Inflammatory macrophage treated with lipopolysaccharide for 4 hours (primary cell): Measurements from ENCODE around the gene NPAS2.

Experiments
- DNase-seq: peaks from one replicate; pipeline ENCODE4 v3.0.0-alpha.2; 2020

Gene NPAS2

DNA sequence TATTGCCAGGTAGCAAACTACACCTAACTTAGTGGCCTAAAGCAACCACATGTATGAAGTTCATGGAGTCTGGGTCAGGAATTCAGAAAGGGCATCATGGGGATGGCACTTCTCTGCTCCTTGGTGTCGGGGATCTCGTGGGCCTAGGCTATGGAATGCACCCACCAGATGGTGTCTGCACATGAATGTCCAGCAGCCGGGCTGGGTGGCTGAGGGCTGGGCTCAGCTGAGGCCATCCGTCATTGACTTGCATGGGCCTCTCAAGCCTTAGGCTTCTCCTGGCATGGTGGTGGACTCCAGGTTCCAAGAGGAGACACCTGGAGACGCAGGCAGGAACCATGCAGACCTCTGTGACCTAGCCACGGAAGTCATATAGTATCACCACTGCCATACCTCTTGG, 156.1 kb downstream of the NPAS2 start:
- DNase-seq: no peak

DNA sequence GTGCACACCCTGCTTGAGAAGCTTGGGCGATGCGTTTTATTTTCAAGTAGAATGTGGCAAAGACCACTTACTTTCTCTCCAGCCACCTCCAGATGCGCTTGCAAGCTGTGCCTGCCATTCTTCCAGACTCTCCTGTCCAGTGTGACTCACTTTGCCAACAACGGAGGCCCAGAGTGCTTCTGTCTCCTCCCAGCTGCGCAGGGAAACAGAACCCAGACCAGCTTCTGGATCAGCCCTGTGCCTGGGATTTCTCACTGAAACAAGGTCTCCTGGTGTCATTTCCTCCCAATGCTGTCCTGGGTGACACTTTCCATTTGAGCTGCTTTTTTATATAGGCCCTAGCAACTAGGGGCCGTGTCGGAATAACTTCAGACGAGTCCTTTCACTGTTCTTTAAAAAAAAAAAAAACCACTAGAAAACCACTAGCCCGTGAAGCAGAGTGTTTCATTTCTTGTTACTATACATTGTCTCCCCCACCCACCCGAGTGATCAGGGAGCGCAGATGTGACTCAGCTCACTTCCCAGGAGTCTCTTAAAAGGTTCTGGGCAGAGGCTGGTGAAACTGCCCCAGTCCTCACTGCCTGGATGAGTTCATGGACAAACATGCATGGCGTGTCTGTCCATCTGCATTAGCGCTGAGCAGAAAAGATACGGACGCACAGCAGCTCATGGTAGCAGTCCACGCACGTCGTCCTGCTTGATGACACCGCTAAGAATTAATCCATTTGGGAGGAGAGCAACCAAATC, 156.9 kb downstream of the NPAS2 start:
- no peak for DNase-seq

DNA sequence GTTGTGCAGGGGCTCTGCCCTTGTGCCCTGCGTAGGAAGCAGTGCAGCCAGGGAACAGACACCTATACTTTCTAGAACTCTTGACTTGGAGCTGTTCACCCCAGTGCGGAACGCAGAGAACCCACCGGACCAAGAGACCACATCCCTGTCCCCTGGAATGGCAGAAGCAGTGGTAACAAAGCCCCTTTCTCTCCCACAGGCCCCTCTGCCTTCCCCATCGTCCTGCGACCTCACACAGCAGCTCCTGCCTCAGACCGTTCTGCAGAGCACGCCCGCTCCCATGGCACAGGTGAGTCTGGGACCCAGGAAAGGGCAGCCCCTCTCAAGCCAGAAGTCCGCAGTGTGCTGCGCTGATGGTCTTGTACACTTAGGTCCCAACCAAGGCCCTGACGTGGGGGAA, 157.6 kb downstream of the NPAS2 start:
- DNase-seq: no peak

DNA sequence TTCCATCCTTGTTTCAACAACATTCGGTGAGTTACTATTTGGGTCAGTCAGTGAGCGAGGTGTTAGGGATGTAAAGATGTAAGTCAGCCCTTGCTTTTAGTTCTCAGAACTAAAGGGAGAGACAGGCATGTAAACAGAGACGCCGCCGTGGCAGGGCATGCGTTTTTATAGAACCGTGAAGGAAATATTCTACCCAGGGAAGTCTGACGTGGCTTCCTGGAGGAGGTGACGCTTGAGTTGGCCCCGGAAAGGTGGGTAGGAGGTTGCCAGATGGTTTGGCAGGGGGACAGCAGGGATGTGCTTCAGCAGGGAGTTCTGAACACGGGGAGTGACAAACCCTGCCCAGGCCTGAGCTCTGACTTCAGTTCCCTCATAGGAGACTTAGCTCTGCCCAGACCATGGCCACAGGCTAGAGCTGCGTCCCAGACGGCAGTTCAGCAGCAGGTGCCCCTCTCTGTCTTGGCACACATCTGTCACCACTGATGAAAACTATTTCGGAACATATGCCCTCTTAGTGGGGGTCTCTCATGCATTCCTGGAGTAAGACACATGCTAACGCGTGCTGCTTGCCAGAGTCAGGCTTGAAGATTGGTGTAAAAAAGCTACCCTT, 158.7 kb downstream of the NPAS2 start:
- DNase-seq: no peak

DNA sequence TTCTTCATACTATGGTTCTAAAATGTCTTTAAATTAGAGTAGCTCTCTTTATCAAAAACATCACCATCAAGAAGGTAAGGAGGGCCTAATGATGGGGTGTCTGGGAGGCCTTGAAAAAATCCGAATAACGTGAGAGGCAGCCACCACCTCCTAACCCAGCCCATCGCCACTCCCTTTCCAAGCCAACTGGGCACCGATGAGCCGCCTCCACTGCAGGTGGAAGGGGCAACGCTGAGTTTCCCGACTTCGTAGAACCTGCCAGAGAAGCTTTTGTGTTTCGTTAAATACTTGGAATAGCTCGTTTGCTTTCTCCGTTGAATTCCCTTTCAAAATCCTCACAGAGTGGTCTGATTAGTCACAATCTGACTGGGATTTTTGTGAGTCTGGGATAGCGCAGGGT, 160.1 kb downstream of the NPAS2 start:
- DNase-seq: no peak

DNA sequence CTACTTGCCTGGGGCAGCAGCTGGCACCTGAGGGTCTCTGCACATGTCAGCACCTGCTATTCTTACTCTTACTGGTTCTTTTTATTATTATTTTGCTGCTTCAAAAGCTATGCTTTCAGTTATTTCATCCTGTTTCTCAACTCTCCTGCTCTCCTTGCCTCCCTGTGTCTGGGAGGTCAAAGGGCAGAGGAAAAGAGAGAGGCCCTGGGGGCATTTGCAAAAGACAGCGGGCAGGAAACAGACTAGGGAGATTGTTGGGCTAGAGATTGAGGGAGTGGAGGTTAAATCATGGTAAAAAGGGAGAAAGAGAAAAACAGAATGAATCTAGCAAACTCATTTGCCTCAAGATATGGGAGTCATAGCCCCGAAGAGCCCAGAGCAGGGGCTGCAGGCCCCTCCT, 161.1 kb downstream of the NPAS2 start:
- no peak for DNase-seq

DNA sequence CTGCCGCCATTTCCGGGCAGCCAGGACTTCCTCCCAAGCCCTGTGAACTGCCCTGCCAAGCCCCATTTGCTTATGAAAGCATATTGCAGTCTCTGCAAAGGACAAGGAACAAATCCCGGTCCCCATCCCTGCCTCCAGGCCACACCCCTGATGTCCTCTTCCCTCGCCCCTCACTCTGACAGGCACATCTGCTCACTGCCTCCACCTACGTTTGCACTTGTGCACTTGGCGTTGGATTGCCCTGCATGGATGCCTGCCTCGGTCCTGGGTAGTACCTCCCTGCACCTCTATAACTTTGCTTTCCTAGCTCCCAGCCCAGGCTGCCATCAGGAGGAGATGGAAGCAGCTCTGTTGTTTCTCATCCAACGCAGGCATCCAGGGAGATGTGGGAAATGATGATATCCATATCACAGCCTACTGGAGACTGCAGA, 162.5 kb downstream of the NPAS2 start:
- DNase-seq: no peak

DNA sequence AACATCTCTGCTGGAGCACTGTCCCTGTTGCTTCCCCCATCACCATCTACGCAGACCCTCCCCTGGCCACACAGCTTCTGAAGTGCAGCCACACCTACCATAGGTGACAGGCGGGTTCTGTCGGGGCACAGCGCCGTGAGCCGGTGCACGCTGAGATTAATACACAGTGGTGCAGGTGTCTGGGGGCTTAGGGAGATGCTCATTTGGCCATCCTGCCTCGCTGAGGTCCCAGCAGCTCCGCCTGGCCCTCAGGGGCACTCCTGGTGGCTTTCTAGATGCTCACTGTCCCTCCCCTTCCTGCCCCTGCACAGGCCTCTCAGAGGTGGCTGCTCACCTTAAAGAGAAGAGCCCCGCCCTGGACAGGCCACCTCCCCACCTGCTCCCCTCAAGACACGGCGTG, 163.3 kb downstream of the NPAS2 start:
- DNase-seq: no peak

DNA sequence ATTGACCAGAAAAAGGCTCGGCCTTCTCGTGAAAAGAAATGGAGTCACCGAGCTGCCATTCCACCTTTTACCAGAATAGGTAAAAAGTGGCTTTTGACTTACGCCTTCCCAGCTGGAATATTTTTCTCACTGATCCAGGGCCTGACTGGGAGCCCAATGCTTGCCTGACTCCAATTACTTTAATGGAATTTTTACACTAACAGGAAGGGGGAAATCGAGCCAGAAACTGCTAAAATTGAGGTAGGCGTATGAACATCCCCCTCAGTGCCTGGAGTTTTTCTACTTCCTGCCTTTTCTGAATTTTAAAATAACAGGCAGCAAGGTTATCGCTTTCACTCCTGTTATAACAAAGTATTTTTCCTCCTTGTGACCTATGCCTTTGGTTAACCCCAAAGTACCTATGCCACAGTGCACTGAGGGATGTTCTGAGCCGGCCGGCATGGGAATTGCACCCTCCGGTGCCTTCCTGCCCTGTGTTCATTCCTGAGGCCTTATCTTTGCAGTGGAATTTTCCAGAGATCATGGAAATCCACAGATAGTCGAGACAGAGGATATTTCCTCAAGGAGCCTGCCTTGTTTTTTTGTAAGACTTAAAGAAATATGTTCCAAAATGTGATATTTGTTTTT, 163.9 kb downstream of the NPAS2 start:
- DNase-seq: no peak

DNA sequence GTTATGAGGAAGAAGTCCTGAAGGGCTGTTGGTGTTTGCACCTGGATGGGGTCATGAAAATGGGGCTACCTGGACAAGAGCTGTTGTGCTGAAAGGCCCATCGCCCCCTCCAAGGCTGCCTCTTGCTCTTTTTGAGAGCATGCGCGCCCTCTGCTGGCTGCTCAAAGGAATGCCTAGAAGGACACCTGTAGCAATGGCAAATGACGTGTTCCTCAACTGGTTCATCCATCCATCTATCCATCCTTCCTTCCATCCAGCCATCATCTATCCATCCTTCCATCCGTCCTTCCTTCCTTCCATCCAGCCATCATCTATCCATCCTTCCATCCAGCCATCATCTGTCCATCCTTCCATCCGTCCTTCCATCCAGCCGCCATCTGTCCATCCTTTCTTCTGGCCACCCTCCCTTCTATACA, 165.0 kb downstream of the NPAS2 start:
- peak; percentile 63 for DNase-seq

DNA sequence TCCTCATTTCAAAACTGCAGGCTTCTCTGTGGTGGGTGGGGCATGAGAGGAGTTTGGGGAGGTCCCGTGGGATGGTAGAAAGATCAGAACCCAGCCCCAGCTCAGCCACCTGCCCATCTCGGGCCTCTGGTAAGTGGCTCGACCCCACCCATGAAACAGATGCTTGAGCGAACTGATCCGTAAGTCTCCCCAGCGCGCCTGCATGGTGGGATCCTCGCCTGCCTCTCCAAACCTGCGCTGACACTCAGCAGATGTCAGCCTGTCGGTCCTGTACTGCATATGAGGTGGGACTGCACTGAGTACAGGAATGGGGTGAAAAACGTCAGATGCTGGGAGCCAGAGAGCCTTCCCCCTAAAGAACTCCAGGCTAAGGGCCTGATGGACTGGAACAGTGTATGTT, 166.2 kb downstream of the NPAS2 start:
- no peak for DNase-seq

DNA sequence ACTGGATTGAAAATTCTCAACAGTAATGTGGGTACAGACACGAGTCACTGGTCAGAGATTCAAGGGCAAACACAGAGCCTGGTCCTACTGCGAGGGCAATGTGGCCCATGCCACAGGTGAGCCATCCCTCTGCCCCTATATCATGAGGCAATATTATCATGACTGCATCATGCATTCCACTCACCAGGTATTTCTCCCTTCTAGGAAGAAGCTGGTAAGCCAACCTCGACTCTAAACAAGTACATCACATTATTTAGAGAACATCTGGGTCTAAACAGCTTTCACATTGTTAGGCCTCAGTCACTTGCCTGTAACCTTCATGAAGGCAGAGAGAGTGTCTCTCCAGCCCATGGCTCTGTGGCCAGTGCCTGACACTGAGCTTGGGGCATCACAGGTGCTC, 167.6 kb downstream of the NPAS2 start:
- no peak for DNase-seq

DNA sequence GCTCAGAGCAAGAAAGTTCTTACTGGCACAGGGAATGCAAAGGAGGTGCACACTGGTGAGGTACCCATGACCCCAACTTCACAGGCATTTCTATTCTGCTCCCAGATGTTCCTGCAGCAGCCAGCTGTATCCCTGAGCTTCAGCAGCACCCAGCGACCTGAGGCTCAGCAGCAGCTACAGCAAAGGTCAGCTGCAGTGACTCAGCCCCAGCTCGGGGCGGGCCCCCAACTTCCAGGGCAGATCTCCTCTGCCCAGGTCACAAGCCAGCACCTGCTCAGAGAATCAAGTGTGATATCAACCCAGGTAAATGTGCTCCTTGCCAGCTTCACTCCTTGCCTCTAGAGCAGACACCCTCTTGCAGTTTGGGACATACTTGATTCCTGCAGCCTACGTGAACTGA, 168.0 kb downstream of the NPAS2 start:
- no peak for DNase-seq

DNA sequence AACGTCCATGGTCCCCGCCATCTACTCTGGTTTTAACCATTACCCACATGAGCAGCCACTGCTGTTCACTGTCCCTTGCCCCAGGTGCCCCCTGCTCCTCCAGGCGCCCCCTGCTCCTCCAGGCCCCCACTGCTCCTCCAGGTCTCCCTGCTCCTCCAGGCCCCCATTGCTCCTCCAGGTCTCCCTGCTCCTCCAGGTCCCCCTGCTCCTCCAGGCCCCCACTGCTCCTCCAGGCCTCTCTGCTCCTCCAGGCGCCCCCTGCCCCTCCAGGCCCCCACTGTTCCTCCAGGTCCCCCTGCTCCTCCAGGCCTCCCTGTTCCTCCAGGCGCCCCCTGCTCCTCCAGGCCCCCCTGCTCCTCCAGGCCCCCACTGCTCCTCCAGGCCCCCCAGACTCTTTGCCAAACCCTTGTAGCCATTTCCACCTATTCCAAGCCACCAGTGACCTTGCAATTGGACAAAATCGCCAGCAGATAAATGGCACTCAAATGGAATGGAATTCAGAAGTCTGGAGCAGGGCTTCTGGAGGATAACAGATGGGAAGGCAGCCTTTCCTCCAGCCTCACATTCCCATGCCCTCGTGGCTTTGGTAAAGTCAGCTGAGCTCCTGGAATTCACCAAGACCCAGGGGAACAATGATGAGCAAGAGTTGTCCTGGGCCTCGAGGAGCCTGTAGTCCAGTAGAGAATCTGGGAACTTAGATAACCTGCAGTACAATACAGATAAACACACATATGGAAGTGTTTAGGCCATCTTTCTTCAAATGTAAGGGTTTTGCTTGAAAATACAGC, 168.9 kb downstream of the NPAS2 start:
- DNase-seq: no peak

DNA sequence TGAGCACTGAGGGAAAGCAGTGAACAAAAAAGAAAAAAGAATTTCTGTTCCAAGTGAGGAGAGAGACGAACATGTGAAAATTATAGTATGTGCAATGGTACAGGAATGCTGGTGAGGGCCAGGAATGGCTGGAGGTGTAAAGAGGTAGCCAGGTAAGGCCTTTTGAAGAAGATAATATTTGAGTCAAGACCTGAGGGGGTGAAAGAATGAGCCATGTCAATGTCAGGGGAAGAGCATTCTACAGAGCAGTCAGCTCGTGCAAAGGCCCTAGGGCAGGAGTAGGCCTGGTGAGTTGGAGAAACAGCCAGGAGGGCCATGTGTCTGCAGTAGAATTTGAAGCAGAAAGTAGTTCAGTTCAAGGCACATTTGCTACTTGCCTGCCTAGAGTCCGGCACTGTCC, 169.7 kb downstream of the NPAS2 start:
- DNase-seq: no peak

DNA sequence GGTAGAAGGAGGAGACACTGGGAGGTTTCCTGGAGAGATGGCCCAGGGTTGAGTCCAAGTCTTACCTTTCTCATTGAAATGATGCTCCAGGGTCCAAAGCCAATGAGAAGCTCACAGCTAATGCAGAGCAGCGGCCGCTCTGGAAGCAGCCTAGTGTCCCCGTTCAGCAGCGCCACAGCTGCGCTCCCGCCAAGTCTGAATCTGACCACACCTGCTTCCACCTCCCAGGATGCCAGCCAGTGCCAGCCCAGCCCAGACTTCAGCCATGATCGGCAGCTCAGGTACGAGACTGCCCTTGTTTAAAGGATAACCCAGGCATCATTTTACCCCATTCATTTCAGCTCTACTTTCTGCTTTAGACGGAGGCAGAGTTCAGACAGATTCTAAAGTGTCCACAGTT, 170.2 kb downstream of the NPAS2 start:
- DNase-seq: no peak

DNA sequence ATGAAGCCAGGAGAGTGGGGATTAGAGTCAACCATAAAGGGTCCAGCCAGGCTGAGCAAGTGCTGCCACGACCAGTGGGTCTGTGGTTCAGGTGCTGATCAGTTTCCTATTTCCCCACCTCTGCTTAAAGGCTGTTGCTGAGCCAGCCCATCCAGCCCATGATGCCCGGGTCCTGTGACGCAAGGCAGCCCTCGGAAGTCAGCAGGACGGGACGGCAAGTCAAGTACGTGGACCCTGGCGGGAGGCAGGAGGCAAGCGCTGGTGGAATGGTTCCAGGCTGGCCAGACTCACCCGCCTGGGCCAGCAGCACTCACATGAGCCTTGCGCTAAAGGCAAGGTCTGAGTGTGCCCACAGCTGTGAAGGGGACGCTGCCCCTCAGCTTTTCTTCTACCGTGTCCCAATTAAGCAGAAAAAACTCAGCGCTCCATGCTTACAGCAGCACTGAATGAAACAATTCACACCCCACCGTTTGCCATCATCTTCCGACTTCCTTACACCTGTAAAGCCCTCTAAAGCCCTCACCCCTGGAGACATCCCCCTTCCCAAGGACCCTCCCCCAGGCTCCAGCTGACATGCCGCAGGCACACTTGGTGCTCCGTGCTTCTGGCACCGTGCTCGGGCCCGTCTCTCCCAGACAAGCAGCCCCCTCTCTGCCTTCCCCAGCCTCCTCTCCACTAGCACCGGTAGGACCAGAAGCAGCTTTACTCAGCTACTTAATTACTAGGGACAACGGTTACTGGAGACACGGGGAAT, 170.9 kb downstream of the NPAS2 start:
- DNase-seq: no peak

DNA sequence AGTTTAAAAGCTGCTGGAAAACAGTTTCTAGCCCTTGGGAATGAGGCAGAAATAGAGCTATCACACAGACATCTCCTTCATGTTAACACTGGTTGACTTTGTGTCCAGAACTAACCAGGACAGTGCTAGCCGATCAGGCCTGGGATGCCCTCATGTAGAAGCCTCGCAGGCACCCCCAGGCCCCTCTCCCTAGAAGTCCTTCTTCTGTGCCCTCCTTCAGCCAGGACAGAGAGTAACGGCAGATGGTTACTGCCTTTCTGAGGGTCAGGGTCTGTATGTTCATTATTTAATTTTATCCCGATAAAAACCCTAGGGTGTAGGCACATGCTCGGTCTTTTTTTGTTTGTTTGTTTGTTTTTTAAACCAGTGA, 171.4 kb downstream of the NPAS2 start:
- no peak for DNase-seq

DNA sequence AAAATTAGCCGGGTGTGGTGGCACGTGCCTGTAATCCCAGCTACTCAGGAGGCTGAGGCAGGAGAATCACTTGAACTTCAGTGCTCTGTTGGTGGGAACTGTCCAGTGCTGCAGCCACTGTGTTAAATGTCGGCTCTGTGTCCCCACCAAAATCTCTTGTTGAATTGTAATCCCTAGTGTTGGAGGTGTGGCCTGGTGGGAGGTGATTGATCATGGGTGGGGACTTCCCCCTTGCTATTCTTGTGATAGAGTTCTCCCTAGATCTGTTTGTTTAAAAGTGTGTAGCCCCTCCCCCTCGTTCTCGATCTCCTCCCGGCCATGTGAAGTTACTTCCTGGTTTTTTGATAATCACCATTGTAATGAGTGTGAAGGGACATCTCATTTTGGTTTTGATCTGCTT, 172.3 kb downstream of the NPAS2 start:
- no peak for DNase-seq

DNA sequence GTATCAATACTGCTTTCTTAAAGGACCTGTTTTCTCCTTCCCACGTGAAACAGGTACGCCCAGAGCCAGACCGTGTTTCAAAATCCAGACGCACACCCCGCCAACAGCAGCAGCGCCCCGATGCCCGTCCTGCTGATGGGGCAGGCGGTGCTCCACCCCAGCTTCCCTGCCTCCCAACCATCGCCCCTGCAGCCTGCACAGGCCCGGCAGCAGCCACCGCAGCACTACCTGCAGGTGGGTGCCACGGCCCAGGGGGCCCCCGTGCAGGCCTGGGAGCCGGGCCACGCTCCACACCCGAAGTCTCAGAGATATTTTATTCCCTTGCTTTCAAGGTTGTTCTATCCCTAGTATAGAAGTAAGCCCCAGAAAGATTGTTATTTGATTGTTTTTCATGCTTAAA, 173.4 kb downstream of the NPAS2 start:
- no peak for DNase-seq

DNA sequence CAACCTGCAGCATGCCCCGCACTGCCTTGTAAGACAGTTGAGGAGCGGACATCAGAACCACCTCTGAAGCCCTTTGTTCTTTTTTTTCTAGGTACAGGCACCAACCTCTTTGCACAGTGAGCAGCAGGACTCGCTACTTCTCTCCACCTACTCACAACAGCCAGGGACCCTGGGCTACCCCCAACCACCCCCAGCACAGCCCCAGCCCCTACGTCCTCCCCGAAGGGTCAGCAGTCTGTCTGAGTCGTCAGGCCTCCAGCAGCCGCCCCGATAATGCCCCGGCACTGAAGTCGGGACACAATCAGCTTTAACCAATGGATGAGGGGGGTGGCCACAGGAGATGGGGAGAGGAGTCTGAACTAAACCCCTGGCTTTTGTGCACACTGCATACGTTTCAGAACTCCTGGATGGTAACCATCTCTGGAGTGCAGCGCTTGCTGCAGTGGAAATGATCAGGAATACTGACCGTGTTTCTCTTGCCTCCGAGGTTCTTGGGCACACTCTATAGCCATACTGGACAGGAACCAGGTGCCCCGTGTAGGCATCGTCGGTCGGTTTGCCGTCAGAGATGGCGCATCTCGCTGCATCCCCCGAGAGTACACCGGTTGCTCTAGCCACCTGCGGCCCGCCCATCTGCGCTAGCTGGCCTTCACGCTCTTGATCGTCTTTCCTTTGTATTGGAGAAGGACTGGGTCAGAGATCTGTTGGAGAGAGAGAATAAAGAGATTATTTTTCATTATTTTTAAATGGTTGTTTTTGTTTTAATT, 175.6 kb downstream of the NPAS2 start:
- DNase-seq: no peak
